MCF 10A (cell line): Measurements from ENCODE around the gene PAQR6. TPM values are rescaled to one million over a fixed set of nuclear protein-coding genes. Genes with fewer than 3 reads are reported as not detected.
A peak's percentile ranks its signal among the peaks of the same experiment; 100 is the strongest.

Experiments used
- BruUV-seq: library from RNA; stranded (reverse); fragments of 400-500 nt; replicated peaks from 2 replicates; lab custom pipeline; 2021; lab: Mats Ljungman, UMichigan
- CTCF ChIA-PET: fragments of 300-600 bp; sonication (Branson Sonifier 250); formaldehyde crosslinking; extraction: SDS; loops from one replicate; lab custom pipeline; 2021; ENCODE audit warnings: antibody characterized with exemption, inconsistent platforms; lab: Yijun Ruan, JAX
- POLR2A ChIA-PET: fragments of 300-600, 350-650 bp; sonication (Branson Sonifier 250); formaldehyde crosslinking; extraction: SDS; loops from one replicate; lab custom pipeline; 2020; ENCODE audit warnings: antibody characterized with exemption, inconsistent platforms; lab: Yijun Ruan, JAX
- DNase-seq: peaks from one replicate; pipeline ENCODE4 v3.0.0-alpha.2; 2018; ENCODE audit not compliant: unreplicated experiment
- H3K27ac Mint-ChIP-seq: one replicate; pipeline ENCODE4 v1.8.0; 2022; ENCODE audit warnings: mild to moderate bottlenecking, low read depth, mixed read lengths; ENCODE audit not compliant: unreplicated experiment
- H3K27me3 Mint-ChIP-seq: one replicate; pipeline ENCODE4 v1.8.0; 2022; ENCODE audit warnings: mixed read lengths; ENCODE audit not compliant: insufficient read depth, unreplicated experiment
- H3K36me3 Mint-ChIP-seq: one replicate; pipeline ENCODE4 v1.8.0; 2022; ENCODE audit warnings: mild to moderate bottlenecking, moderate library complexity, mixed read lengths; ENCODE audit not compliant: insufficient read depth, unreplicated experiment
- H3K4me1 Mint-ChIP-seq: one replicate; pipeline ENCODE4 v1.8.0; 2022; ENCODE audit warnings: mixed read lengths; ENCODE audit not compliant: insufficient read depth, unreplicated experiment
- H3K4me3 Mint-ChIP-seq: one replicate; pipeline ENCODE4 v1.8.0; 2022; ENCODE audit warnings: mild to moderate bottlenecking, moderate library complexity, mixed read lengths; ENCODE audit not compliant: unreplicated experiment
- H3K9me3 Mint-ChIP-seq: one replicate; pipeline ENCODE4 v1.8.0; 2022; ENCODE audit warnings: mixed read lengths; ENCODE audit not compliant: unreplicated experiment
- intact Hi-C: fragments of 100-400 bp; cut with micrococcal nuclease; formaldehyde crosslinking; loops from 2 replicates; pipeline ENCODE4 v1.14.1; 2022
- total RNA-seq: library from RNA; stranded (reverse); gene quantifications from 2 replicates; pipeline ENCODE4 v1.2.3, GENCODE V29; 2022
- TF ChIP-seq, protein P1 (sequence below): fragments of 200-600 bp; IDR thresholded peaks from one replicate; pipeline ENCODE4 v1.8.0; 2022; ENCODE audit warnings: antibody characterized with exemption, mild to moderate bottlenecking; ENCODE audit not compliant: unreplicated experiment

PAQR6 gene
- total RNA-seq, 1 experiment from 2014 or later, result 21.5 TPM

DNA sequence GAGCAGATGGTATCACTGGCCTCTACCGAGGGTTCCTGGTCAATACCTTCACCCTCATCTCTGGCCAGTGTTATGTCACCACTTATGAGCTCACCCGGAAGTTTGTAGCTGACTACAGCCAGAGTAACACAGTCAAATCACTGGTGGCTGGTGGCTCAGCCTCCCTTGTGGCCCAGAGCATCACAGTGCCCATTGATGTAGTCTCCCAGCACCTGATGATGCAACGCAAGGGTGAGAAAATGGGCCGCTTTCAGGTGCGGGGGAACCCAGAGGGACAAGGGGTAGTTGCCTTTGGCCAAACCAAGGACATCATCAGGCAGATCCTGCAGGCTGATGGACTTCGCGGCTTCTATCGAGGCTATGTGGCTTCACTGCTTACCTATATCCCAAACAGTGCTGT lies 47.8 kb downstream of the PAQR6 start:
- Mint-ChIP-seq H3K27me3 (no peaks in the 10 kb centered on the region), H3K36me3 (peaks cover 6% of the 10 kb centered on the region), H3K27ac (no peak overlapping the region), H3K4me3 (no peak overlapping the region), H3K4me1 (peaks cover 7% of the 10 kb centered on the region), H3K9me3 (no peaks in the 10 kb centered on the region)
- intact Hi-C loops, result no loop called here
- TF ChIP-seq, protein P1, sequence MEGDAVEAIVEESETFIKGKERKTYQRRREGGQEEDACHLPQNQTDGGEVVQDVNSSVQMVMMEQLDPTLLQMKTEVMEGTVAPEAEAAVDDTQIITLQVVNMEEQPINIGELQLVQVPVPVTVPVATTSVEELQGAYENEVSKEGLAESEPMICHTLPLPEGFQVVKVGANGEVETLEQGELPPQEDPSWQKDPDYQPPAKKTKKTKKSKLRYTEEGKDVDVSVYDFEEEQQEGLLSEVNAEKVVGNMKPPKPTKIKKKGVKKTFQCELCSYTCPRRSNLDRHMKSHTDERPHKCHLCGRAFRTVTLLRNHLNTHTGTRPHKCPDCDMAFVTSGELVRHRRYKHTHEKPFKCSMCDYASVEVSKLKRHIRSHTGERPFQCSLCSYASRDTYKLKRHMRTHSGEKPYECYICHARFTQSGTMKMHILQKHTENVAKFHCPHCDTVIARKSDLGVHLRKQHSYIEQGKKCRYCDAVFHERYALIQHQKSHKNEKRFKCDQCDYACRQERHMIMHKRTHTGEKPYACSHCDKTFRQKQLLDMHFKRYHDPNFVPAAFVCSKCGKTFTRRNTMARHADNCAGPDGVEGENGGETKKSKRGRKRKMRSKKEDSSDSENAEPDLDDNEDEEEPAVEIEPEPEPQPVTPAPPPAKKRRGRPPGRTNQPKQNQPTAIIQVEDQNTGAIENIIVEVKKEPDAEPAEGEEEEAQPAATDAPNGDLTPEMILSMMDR, result no peak
- no TSS peak for BruUV-seq
- POLR2A ChIA-PET, result interaction anchor here (5.3 kb wide), 1 partner anchor 12 kb away, joined by 30 read pairs; the partner anchor contains the start of gene PMF1
- CTCF ChIA-PET, result no interaction called here
- no peak for DNase-seq

DNA sequence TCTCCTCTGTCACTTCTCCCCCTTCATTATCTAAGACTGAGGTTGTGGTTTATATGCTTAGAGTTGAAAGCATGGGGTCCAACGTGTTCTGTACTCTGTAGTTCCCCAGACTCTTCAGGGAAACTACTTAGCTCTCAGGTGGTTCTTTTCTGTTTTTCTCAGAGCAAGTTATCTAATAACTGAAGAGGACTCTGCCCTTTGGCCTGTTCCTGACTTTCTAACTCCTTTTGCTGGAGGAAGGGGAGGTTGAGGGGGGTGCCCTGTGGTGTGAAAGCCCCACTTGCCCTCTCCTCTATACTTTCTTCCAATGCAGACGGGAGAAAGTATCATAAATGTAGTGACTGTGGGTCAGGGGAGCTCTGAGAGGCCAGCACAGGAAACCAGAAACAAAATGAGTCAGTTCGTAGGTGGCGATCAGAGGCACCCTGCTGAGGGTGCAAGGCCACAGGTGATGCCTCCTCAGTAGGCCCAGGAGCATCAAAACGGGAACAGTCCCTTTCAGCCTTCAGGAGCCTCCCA lies 49.0 kb downstream of the PAQR6 start:
- ChIA-PET POLR2A (interaction anchor here (0.6 to 1.7 kb wide), 2 partner anchors 14 to 59 kb away, joined by 3 to 7 read pairs; partner anchors contain the start of gene PMF1), CTCF (interaction anchor here (0.8 to 1.2 kb wide), 5 partner anchors 15 to 92 kb away, joined by 3 to 7 read pairs (median 5); no protein-coding TSS in a partner anchor)
- DNase-seq, result no peak
- TF ChIP-seq, protein P1, result no peak
- Mint-ChIP-seq H3K4me1 (peaks cover 7% of the 10 kb centered on the region), H3K36me3 (peaks cover 9% of the 10 kb centered on the region), H3K9me3 (no peaks in the 10 kb centered on the region), H3K4me3 (no peak overlapping the region), H3K27ac (no peak overlapping the region), H3K27me3 (no peaks in the 10 kb centered on the region)
- intact Hi-C loops, result no loop called here
- no TSS peak for BruUV-seq

DNA sequence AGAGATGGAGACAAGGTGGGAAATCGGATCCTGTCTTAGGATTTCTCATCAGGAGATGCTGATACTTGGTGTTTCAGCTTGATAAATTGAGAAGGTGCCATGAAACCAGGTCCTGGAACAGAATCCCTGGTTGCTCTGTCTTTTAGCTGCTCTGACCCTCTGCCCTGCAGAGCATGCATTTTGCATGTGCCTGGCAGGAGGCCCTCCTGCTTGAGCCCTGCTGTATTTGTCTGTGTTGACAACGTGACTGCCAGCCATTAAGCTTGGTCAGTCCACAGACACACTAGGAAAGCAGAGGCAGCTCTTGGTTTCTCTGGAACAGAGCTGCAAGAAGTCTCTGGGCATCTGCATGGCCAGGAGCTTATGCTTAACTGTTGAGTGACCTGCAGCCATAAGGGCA lies 51.4 kb downstream of the PAQR6 start:
- TF ChIP-seq, protein P1, result no peak
- H3K9me3 Mint-ChIP-seq, result no peaks in the 10 kb centered on the region
- POLR2A ChIA-PET, result interaction anchor here (0.6 to 8.8 kb wide), 3 partner anchors 17 to 572 kb away, joined by 3 to 131 read pairs (median 5); partner anchors contain the start of gene PMF1
- peaks cover 16% of the 10 kb centered on the region for H3K4me1 Mint-ChIP-seq
- no peak overlapping the region for H3K4me3 Mint-ChIP-seq
- H3K36me3 Mint-ChIP-seq, result peaks cover 13% of the 10 kb centered on the region
- BruUV-seq, result no TSS peak
- H3K27me3 Mint-ChIP-seq, result no peaks in the 10 kb centered on the region
- intact Hi-C loops, result no loop called here
- no peak for DNase-seq
- CTCF ChIA-PET, result interaction anchor here (0.7 to 3.0 kb wide), 5 partner anchors 15 to 123 kb away, joined by 3 to 9 read pairs (median 4); partner anchors contain the start of gene PMF1
- no peak overlapping the region for H3K27ac Mint-ChIP-seq

DNA sequence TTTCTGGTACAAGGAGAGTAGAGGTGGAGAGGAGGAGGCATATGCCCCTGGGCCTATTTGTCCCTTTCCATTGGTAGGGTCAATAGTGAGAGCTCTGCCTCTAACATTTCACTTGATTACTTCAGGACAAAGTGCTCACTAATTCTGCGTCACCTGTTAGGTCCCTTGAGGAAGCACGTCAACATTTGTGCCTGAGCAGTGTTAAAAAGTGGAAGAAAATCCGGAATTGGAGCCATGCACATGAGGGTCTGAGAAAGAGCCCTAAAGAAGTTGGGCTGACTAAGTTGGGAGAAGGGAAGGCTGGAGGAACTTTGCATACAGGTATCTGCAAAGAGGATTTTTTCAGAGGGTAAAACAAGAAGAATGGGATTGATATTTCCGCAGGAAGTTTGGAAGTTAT lies 52.0 kb downstream of the PAQR6 start:
- peak overlapping the region; percentile 23 for H3K4me3 Mint-ChIP-seq
- H3K4me1 Mint-ChIP-seq, result peaks cover 16% of the 10 kb centered on the region
- ChIA-PET CTCF (interaction anchor here (0.6 to 3.0 kb wide), 3 partner anchors 16 to 124 kb away, joined by 3 to 9 read pairs (median 4); partner anchors contain the start of gene PMF1), POLR2A (interaction anchor here (1.0 to 8.8 kb wide), 4 partner anchors 17 to 573 kb away, joined by 3 to 131 read pairs (median 16); partner anchors contain the start of genes PMF1, SMG5 and TMEM79)
- peaks cover 13% of the 10 kb centered on the region for H3K36me3 Mint-ChIP-seq
- BruUV-seq, result no TSS peak
- H3K9me3 Mint-ChIP-seq, result no peaks in the 10 kb centered on the region
- intact Hi-C loops, result no loop called here
- H3K27me3 Mint-ChIP-seq, result no peaks in the 10 kb centered on the region
- DNase-seq, result no peak
- H3K27ac Mint-ChIP-seq, result no peak overlapping the region
- TF ChIP-seq, protein P1, result no peak
